GM21786 (cell line): Measurements from ENCODE around the gene PINK1.
"Not testable (repeated sequence)": the region's sequence is repeated elsewhere in the genome, so short reads cannot be mapped to it uniquely, and the experiment has no call there.

Source experiments
- ATAC-seq: cut with Tn5 transposase; IDR thresholded peaks from one replicate; pipeline ENCODE4 v1.9.1; 2021; ENCODE audit not compliant: unreplicated experiment

The PINK1 gene

DNA sequence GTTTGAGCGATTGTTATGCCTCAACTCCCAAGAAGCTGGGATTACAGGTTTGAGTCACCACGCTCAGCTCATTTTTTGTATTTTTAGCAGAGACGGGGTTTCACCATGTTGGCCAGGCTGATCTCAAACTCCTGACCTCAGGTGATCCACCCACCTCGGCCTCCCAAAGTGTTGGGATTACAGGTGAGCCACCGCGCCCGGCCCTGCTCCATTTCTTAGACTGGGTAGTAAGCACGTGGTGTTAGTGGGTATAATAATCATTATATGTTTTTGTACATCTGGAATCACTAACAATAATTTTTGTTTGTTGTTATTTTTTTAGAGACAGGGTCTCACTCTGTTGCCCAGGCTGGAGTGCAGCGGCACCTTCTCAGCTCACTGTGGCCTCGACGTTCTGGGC is 40.4 kb downstream of the PINK1 start:
- ATAC-seq = not testable (repeated sequence)

- no peak for ATAC-seq
Measured at GRCh38 chr1:20678599-20678998, 45.3 kb downstream of the PINK1 start.

DNA sequence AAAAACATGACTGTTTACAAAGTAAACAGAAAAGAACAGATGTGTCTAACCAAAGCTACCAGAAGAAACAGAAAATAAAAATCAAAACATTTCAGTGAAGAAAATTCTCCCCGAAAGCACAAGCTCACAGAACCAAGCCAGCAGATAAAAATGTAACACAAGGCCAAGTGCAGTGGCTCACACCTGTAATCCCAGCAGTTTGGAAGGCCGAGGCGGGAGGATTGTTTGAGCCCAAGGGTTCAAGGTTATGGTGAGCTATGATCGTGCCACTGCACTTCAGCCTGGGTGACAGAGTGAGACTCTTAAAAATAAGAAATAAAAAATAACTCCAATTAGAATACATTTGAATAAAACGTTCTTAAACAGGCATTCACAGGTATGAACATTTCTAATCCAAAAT is 47.0 kb downstream of the PINK1 start:
- ATAC-seq = no peak

DNA sequence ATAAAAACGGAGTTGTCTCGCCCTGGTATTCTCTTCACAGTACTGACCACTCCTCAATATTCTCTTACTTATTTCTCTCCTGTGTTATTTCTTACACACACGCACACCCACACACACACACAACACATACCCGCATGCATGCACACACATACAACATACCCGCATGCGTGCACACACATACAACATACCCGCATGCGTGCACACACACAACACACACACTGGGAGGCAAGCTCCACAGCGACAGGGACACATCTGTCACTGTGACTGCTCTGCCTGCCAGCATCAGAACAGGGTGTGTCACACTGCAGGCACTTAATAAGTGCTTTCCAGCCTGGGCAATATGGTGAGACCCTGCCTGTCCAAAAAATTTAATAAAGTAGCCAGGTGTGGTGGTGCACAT is 48.7 kb downstream of the PINK1 start:
- no peak for ATAC-seq

DNA sequence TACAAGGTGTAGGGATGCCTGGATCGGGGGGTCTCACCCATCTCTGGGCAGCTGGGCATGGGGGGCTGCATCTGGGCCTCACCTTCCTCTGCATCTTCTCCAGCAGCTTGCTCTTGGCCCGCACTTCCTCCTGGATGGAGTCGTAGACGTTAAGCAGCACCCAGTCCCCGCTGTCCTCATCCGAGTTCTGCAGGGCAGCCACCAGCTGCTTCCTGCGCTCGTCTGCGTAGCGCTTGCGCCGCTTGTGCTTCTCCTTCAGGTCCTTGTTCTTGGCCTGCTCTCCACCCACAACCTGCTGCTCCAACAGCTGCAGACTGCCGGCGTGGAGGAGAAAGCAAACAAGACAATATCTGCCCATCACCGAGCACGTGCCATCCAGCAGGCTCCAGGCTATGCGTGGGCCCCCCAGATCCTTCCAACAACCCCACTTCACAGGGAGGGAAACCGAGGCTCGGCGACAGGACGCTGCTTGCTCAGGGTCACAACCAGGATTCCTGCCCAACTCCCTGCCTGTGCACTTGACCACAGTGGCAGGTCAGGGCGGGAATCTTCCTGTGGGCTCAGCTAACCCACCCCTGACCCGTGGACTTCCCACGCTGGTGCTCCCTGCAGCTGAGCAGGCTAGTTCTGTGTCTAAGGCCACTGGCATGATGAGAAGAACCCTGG is 49.4 kb downstream of the PINK1 start:
- ATAC-seq = no peak

DNA sequence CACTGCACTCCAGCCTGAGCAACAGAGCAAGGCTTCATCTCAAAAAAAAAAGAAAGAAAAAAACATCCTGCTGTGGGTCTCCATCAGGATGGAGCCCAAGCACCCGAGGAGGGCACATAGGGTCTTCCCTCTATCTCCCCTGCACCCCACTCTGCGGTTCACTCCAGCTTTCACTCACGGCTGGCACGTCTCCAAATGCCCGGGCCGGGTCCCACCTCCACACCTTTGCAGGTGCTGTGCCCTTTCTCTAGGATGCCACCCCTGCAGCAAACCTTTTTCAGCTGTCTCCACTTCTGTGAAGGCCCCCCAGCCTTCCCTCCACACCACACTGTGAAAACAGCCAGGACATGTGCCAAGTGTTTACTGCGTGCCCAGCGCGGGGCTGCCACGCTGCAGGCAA is 50.4 kb downstream of the PINK1 start:
- no peak for ATAC-seq

DNA sequence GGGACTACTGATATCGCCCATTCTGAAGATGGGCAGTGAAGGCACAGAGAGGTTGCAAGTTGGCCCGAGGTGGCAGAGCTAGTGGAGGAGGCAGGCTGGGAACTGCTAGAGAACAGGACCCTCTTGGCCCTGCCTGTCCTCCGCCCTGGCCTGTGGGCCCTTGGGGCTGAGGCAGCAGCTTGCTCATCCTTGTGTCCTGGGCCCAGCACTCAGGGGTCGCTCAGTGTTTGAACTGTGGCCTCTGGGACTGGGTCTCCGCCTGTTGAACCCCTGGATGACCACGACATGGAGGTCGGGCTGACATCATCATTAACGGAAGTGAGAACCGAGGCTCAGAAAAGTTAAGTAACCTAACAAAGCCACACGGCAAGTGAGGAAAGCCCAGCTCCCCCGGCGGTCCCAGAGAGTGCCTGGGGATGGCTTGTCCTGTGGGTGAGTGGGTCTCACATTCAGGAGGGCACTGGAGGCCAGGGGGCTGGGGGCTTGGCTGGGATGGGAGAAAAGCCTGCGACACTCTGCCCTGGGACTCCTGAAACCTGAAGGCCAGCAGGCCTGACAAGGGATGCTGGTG is 50.9 kb downstream of the PINK1 start:
- ATAC-seq = no peak

DNA sequence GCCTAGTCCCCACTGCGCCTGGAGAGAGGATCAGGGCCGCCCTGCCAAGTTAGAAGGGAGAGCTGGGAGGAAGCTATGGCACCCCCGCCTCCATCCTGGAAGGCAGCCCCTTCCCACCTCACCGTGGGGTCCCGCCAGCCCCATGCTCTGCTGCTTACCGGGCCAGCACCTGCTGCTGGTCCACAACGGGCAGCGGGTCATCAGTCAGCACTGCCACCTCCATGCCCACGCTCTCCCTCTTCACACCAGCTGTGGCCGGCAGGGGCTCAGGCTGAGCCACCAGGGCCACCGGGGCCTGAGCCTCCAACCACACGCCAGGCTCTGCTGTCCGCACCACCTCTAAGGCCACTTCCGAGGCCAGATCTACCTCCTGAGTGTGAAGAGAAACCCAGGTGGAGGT is 51.4 kb downstream of the PINK1 start:
- ATAC-seq = no peak

- ATAC-seq = no peak
Measured at GRCh38 chr1:20685099-20685662, 51.9 kb downstream of the PINK1 start.

GRCh38 chr1:20685741-20686140 is 52.5 kb downstream of the PINK1 start:
- ATAC-seq = no peak

GRCh38 chr1:20686883-20687725 is 53.8 kb downstream of the PINK1 start:
- ATAC-seq = no peak

- no peak for ATAC-seq
Measured at GRCh38 chr1:20689645-20690056, 56.4 kb downstream of the PINK1 start.

DNA sequence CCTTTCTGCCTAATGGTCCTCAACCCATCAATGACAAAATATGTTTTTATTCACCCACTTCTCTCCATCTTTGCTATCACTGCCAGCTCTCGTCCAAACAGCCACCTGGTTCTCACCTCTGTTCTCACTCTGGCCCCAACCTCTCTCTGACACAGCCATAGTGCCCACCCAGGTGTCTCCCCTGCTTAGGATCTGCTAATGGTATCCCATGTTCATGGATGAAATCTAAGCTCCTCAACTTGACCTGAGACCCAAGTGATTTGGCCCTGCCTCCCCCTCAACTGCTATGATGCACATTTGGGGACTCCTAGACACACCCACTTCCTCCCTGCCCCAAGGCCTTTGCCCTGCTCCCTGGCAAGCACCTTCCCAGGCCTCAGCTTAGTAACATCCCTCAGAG is 58.6 kb downstream of the PINK1 start:
- no peak for ATAC-seq

- ATAC-seq = no peak
Measured at GRCh38 chr1:20693623-20694022, 60.4 kb downstream of the PINK1 start.

- no peak for ATAC-seq
Measured at GRCh38 chr1:20695515-20695914, 62.3 kb downstream of the PINK1 start.

DNA sequence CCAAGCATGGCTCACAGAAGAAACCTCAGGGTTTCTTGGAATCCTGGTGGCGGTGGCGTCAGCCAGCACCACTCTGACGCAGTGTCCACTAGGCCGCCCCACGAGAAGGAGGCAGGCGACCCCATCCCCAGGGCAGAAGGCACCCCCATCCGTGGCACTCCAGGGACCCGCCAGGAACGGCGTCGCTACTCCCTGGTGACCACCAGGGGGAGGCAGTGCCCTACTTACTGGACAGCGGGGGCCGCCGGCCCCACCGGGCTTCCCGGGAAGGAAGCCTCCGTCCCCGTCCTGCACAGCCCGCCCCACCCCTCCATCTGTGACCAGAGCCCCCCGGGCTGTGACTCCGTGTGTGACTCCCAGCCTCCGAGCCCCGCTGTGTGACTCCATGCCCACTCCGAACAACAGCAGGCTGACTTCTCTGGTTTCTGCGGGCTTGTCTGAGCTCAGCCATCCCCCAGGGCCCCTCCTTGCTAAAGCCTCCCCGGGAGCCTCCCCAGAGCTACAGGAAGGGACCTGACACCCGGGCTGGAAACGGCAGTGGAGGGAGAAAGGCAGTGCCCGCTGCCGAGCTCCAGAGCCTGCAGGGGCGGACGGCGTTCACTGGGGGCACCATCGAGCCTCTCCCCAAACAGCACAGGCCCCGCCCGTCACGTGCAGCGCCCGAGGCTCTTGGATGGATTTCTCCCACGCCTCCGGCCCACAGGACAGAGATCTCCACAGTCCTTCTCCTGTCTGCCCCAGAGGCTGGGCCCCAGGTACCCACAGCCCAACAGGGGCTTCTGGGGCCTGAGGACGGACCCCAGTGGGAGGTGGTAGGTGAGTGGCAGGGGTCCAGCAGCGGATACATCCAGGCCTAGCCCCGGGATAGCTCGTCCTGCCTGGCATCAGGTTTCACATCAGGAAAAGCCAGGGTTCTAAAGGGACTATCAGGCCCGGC is 63.4 kb downstream of the PINK1 start:
- no peak for ATAC-seq

DNA sequence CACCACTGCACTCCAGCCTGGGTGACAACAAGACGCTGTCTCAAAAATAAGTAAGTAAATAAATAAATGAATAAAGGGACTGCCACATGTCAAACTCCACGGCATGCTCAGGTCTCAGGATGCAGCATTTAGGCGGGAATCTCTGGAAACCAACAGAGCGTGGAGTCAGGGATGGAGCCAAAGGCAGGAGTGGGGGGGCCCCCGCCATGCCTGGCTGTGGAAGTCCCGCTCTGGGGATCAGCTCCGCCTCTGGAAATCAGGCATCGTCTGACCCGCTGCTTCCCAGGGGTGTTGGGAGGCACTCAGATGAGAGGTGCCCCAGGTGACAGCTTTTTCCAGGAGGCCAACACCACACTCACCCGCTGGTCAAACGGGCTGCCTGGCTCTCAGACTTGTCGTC is 64.3 kb downstream of the PINK1 start:
- no peak for ATAC-seq

GRCh38 chr1:20698195-20698910 is 65.1 kb downstream of the PINK1 start:
- ATAC-seq = no peak

DNA sequence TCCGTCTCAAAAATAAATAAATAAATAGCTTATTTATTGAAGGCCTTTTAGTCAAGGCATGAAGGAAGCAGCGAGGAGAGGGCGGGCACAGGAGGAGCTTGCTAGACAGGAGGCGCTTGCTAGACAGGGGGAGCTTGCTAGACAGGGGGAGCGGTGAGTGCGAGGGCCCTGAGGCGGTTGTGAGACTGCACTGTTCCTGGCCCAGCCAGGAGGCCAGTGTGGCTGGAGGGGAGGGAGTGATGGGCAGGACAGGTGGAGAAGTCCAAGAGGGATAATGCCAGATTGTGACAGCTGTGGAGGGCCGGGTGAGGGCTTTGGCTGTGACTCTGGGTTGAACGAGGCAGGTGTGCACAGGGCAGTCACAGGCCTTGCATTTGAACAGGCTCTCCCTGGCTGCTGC is 66.3 kb downstream of the PINK1 start:
- ATAC-seq = no peak

DNA sequence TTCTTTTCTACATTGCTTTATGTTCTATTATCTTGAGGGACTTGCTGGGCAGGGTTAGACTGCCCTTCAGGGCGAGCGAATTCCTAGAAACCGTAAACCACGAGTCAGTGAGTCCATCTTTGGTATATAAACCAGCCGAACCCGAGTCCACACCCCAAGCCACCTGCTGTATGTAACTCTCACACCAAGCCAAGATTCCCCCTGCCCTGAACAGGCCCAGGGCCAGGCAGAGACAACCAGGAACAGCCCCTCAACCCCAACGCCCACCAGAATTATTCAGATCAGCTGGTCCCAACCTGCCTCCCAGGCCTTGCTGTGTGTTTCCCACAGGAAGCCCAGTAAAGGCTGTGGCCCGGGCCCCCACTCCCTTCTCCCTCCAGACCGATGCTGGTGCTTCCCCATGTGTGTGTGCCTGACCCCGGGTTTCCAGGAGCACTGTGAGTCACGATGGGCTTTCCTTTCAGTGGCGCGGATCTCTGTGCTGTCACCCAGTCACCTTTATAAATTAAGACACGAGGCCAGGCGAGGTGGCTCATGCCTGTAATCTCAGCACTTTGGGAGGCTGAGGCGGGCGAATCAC is 67.5 kb downstream of the PINK1 start:
- ATAC-seq = no peak
